HG02642 (cell line): ENCODE data around the gene BAG3.
"Not testable (repeated sequence)": the region's sequence is repeated elsewhere in the genome, so short reads cannot be mapped to it uniquely, and the experiment has no call there.

Experiments used
- ATAC-seq: cut with Tn5 transposase; IDR thresholded peaks from one replicate; pipeline ENCODE4 v1.9.1; 2021; ENCODE audit warnings: mild to moderate bottlenecking; ENCODE audit not compliant: unreplicated experiment, poor library complexity

BAG3 gene

GRCh38 chr10:119638982-119639381, 12.2 kb upstream of the BAG3 start:
- no peak for ATAC-seq

- ATAC-seq, result no peak
Measured at GRCh38 chr10:119640384-119640783, 10.8 kb upstream of the BAG3 start.

- no peak for ATAC-seq
Measured at GRCh38 chr10:119640875-119641526, 10.2 kb upstream of the BAG3 start.

GRCh38 chr10:119642556-119643111, 8.5 kb upstream of the BAG3 start:
- no peak for ATAC-seq

GRCh38 chr10:119643306-119644204, 7.6 kb upstream of the BAG3 start:
- ATAC-seq, result no peak

DNA sequence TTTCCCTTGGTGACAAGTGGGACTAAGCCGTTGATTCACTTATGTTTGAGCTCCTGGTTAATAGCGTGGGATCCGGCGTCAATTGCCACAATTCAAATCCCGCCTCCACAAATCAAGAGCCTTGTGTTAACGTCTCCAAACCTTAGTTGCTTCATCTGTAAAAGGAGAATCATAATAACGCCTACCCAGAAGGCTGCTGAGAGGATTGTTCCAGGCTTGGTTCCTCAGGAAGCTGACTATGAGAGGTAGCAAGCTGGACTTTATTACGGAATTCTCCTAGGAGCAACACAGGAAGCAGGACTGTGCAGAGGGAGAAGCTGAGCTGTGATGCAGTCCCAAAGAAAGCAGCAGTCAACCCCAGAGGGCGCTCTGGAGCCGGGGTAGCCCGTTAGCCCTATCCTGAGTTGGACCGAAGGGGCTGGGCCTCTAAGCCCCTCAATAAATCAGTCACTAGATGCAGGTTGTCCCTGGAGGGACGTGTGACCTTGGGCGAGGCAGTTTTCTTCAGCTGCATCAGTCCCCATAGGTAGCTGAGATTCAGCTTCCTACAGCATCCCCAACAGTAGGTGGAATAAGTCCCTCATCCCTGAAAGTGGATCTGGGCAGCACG, 6.9 kb upstream of the BAG3 start:
- no peak for ATAC-seq

- ATAC-seq, result no peak
Measured at GRCh38 chr10:119644994-119645393, 6.2 kb upstream of the BAG3 start.

- ATAC-seq, result no peak
Measured at GRCh38 chr10:119650062-119650461, 1.1 kb upstream of the BAG3 start.

DNA sequence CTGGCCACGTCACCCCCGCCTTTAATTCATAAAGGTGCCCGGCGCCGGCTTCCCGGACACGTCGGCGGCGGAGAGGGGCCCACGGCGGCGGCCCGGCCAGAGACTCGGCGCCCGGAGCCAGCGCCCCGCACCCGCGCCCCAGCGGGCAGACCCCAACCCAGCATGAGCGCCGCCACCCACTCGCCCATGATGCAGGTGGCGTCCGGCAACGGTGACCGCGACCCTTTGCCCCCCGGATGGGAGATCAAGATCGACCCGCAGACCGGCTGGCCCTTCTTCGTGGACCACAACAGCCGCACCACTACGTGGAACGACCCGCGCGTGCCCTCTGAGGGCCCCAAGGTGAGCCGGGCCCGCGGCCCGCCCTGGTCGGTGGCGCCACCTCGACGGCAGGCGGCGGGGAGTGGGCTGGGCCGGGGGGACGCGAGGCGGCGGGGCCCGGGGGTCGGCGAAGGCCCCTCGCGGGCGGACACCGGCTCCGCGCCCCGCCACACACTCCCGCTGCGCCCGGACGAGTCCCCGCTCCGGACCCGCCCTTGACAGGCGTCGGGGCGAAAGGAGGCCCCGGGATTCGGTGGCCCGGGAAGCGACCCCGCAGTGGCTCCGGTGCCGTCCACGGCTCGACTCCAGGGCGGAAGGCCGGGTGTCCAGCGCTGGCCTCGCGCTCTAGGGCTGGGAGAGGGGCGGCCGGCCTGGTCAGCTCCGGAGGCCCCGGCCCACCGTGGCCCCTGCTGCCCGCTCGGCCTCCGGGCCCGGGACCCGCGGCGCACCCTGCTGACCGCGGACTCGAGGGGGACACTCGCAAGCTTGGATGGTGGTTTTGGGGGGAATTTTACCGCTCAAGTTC, 557 bp downstream of the BAG3 start:
- ATAC-seq, result no peak

GRCh38 chr10:119652361-119652730, 1.2 kb downstream of the BAG3 start:
- no peak for ATAC-seq

DNA sequence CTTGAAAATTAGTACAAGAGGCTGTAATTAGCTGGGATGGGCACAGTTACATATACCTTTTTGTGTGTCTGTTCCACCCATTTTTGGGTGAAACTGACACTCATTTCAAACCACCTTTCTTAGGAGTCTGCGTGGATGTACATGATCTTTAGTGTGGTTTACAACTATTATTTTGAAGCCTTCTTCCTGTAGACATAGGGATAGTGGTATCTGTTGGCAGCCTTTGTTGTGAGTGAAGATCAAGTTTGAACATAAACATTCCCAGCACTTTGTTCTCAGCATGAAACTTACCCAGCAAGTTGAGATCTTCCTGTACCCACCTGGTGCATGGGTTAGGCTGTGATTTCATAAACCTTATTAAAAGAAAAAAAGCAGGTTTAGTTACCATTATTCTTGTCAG, 2.0 kb downstream of the BAG3 start:
- ATAC-seq, result no peak

DNA sequence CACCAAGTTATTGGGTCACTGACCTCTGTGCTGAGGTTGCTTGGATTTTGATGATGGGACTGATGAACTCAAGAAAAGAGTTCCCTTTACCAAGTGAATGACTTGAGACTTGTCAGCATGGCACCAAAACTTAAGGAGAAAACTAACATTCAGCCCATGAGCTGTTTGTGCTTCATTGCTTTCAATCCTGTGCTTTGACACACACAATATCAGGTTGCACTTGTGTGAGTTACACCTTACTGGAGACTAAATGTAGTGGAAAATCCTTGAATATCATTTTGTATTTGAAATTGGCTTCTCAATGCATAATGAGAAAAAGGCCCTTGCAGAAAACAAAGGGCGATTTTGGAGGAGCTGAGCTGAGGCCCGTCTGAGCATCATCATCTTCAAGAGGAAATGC, 2.7 kb downstream of the BAG3 start:
- ATAC-seq, result no peak

- ATAC-seq, result no peak
Measured at GRCh38 chr10:119654540-119654939, 3.4 kb downstream of the BAG3 start.

- ATAC-seq, result no peak
Measured at GRCh38 chr10:119655566-119656001, 4.4 kb downstream of the BAG3 start.

- no peak for ATAC-seq
Measured at GRCh38 chr10:119656760-119657159, 5.6 kb downstream of the BAG3 start.

- no peak for ATAC-seq
Measured at GRCh38 chr10:119657725-119658124, 6.5 kb downstream of the BAG3 start.

GRCh38 chr10:119658274-119658673, 7.1 kb downstream of the BAG3 start:
- no peak for ATAC-seq

GRCh38 chr10:119659951-119660350, 8.8 kb downstream of the BAG3 start:
- ATAC-seq, result no peak

- not testable (repeated sequence) for ATAC-seq
Measured at GRCh38 chr10:119662076-119662605, 11.0 kb downstream of the BAG3 start.
